ENCODE measurements around the gene NAV2. TPM values are rescaled to one million over a fixed set of nuclear protein-coding genes. Genes with fewer than 3 reads are reported as not detected.

NAV2 gene
- total RNA-seq, 4 donors from 2014 or later: 9.1 to 34.7 (median 22.2) TPM

- Histone ChIP-seq H3K27me3 (peaks cover 17% of the 10 kb centered on the region), H3K27ac (peak overlapping the region; percentile 83), H3K36me3 (no peaks in the 10 kb centered on the region), H3K4me3 (peak overlapping the region; percentile 76), H3K4me1 (peaks cover 32% of the 10 kb centered on the region), H3K9me3 (no peaks in the 10 kb centered on the region)
- under 1% methylated on average over 31 of the region's 63 CpGs for WGBS
- TF ChIP-seq POLR2A (IDR thresholded peaks at IDR 0.05): no peak
- TF ChIP-seq EP300 (IDR thresholded peaks at IDR 0.05): no peak
- no peak for TF ChIP-seq CTCF (IDR thresholded peaks at IDR 0.05)
- TF ChIP-seq POLR2AphosphoS5 (IDR thresholded peaks at IDR 0.05): no peak
- peak in 1 of 2 donors; percentile 69 for DNase-seq (ENCODE audit: low spot score in 2 of 2)
These were observed 772 bp downstream of the NAV2 start for GRCh38 chr11:19713196-19714021.

- TF ChIP-seq CTCF (IDR thresholded peaks at IDR 0.05): no peak
- TF ChIP-seq POLR2A (IDR thresholded peaks at IDR 0.05): no peak
- TF ChIP-seq EP300 (IDR thresholded peaks at IDR 0.05): no peak
- no peak for TF ChIP-seq POLR2AphosphoS5 (IDR thresholded peaks at IDR 0.05)
- H3K4me1 ChIP-seq: peaks cover 32% of the 10 kb centered on the region
- peak overlapping the region; percentile 83 for H3K27ac ChIP-seq
- peak overlapping the region; percentile 76 for H3K4me3 ChIP-seq
- H3K27me3 ChIP-seq: peaks cover 17% of the 10 kb centered on the region
- DNase-seq (ENCODE audit: low spot score in 2 of 2): no peak
- H3K36me3 ChIP-seq: no peaks in the 10 kb centered on the region
- WGBS: 2% methylated on average over 11 of the region's 17 CpGs
- H3K9me3 ChIP-seq: no peaks in the 10 kb centered on the region
These were observed 1.4 kb downstream of the NAV2 start for GRCh38 chr11:19714022-19714386.

GRCh38 chr11:19714387-19715363 is 2.0 kb downstream of the NAV2 start:
- 41% methylated on average over 9 of the region's 25 CpGs for WGBS
- Histone ChIP-seq H3K36me3 (no peaks in the 10 kb centered on the region), H3K4me3 (peak overlapping the region; percentile 76), H3K27me3 (peaks cover 17% of the 10 kb centered on the region), H3K4me1 (peaks cover 32% of the 10 kb centered on the region), H3K9me3 (no peaks in the 10 kb centered on the region), H3K27ac (peak overlapping the region; percentile 83)
- TF ChIP-seq POLR2AphosphoS5 (IDR thresholded peaks at IDR 0.05): no peak
- TF ChIP-seq POLR2A (IDR thresholded peaks at IDR 0.05): no peak
- no peak for TF ChIP-seq EP300 (IDR thresholded peaks at IDR 0.05)
- TF ChIP-seq CTCF (IDR thresholded peaks at IDR 0.05): no peak
- peak in 1 of 2 donors; percentile 75 for DNase-seq (ENCODE audit: low spot score in 2 of 2)

- peak overlapping the region; percentile 83 for H3K27ac ChIP-seq
- peaks cover 32% of the 10 kb centered on the region for H3K4me1 ChIP-seq
- no peak for DNase-seq (ENCODE audit: low spot score in 2 of 2)
- 61% methylated on average over 6 of the region's 6 CpGs for WGBS
- H3K27me3 ChIP-seq: peaks cover 17% of the 10 kb centered on the region
- peak overlapping the region; percentile 76 for H3K4me3 ChIP-seq
- H3K36me3 ChIP-seq: no peaks in the 10 kb centered on the region
- TF ChIP-seq POLR2AphosphoS5 (IDR thresholded peaks at IDR 0.05) (no peak), EP300 (IDR thresholded peaks at IDR 0.05) (peak; percentile 11), POLR2A (IDR thresholded peaks at IDR 0.05) (no peak)
- H3K9me3 ChIP-seq: no peaks in the 10 kb centered on the region
These were observed 2.7 kb downstream of the NAV2 start for GRCh38 chr11:19715373-19715772.

- no peak overlapping the region for H3K4me3 ChIP-seq
- no peak overlapping the region for H3K27ac ChIP-seq
- no peaks in the 10 kb centered on the region for H3K9me3 ChIP-seq
- H3K4me1 ChIP-seq: peaks cover 26% of the 10 kb centered on the region
- no peak for TF ChIP-seq CTCF (IDR thresholded peaks at IDR 0.05)
- no peak for TF ChIP-seq POLR2A (IDR thresholded peaks at IDR 0.05)
- TF ChIP-seq EP300 (IDR thresholded peaks at IDR 0.05): no peak
- DNase-seq (ENCODE audit: low spot score in 2 of 2): no peak
- peaks cover 17% of the 10 kb centered on the region for H3K27me3 ChIP-seq
- H3K36me3 ChIP-seq: no peaks in the 10 kb centered on the region
- WGBS: 58% methylated on average over 1 of the region's 1 CpG
These were observed 5.4 kb downstream of the NAV2 start for GRCh38 chr11:19718051-19718450.
